Tongue (tissue), 2 donors: Measurements from ENCODE around the gene TMEM106C. TPM values are rescaled to one million over a fixed set of nuclear protein-coding genes. Genes with fewer than 3 reads are reported as not detected.
A peak's percentile ranks its signal among the peaks of the same experiment; 100 is the strongest.

Source experiments
- DNase-seq: peaks from one replicate; pipeline ENCODE4 v3.0.0-alpha.2; 2015
- total RNA-seq: library from RNA; depleted of rRNA; stranded (reverse); fragments of >200 nt; gene quantifications from one replicate; pipeline ENCODE4 v1.2.3, GENCODE V29; 2014

Gene TMEM106C
- total RNA-seq, 1 donor from 2014 or later: 54.4 TPM

DNA sequence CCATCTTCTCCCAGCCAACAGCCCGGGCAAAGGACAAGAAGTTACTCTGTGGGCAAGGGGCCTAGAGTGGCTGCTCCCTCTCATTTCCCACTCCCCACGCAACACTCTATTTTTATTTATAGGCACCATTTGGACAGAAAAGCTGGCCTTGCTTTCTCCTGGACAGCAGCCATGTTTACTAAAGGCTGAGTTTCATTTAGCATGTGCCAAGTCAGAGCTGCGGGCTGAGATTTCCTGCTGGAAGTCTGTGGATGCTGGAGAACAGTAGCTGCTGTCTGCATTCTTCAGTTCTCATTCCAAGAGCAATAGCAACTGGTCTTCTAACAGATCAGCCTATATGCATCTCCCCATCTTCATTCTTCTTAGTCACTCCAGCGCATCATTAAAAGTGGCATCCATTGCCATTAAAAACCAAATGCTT is 32.6 kb downstream of the TMEM106C start:
- DNase-seq: peak; percentile 79

GRCh38 chr12:47997321-47997720 is 33.9 kb downstream of the TMEM106C start:
- no peak for DNase-seq

GRCh38 chr12:47999816-48000215 is 36.4 kb downstream of the TMEM106C start:
- no peak for DNase-seq

DNA sequence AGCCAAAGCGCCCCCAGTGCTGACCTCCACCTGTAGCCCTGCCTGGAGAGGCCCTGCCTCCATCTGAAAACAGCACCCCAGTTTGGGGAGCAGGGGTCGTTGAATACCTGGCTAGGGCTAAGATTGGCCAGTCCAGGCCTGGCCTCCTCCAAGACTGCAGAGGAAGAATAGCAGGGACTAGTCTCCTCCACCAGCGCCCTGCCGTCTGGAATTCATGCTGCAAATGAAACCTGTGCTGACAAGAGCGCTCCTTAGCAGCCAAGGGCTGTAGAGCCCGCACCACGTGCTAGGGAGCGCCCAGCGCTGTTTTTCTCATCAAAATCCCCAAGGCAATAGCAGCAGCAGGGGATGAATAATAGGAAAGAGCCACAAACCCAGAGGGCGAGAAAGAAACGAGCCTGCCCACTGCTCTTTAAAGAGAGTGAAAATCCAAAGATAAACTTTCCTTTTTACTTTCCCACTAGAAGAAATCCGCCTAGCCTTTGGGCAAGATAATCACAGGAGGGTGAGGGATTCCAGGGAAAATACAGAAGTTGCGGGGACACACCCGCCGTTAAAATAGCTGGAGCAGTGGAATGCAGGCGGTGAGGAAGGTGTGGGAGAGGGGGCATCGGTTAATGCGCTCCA is 37.6 kb downstream of the TMEM106C start:
- DNase-seq: peak; percentile 68

GRCh38 chr12:48001505-48002413 is 38.4 kb downstream of the TMEM106C start:
- peak; percentile 79 for DNase-seq

GRCh38 chr12:48002414-48002730 is 39.0 kb downstream of the TMEM106C start:
- no peak for DNase-seq

GRCh38 chr12:48002773-48003218 is 39.4 kb downstream of the TMEM106C start:
- DNase-seq: peak; percentile 76

DNA sequence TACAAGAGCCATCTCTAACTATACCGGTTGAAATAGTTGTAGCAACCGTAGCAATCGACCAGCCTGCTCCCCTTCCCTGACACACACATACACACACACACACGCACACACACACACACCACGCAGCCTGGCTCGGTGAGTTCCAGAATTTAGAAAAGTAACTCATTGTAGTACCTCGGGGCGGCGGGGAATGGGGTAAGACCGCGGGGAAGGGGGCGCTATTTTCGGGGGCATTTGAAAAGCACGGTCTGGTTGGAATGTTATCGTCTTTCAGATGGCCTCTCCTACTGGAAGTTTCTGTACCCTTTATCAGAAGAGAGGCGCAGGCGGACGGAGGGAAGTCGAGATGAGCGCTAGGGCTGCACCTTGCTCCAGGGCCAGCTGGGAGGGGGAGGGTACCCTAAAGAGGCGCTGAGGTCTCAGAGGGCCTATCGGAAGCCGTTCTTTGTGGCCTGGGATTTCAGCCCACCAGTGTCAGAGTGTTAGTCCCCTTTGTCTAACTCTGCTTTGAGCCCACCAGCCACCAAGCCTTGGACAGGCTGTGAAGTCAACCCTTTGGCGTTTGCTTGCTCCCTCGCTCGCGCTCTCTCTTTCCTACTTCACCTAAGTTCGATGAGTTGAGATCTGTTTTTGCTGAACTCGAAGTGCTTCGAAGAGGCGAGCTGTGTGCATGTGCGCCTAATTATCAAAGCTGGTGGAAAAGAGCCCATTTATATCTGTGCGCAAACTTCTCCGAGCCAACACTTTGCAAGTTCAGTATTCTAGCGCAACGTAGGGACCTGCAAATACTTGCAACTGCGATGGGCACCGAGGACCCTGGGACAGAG is 40.0 kb downstream of the TMEM106C start:
- no peak for DNase-seq

- DNase-seq: peak; percentile 74
These were observed 40.9 kb downstream of the TMEM106C start, which contains the start of gene COL2A1 for GRCh38 chr12:48004053-48004941. TSS of gene COL2A1 (minus strand) at chr12:48004476. CDS start at chr12:48004321, 155 bp downstream.

DNA sequence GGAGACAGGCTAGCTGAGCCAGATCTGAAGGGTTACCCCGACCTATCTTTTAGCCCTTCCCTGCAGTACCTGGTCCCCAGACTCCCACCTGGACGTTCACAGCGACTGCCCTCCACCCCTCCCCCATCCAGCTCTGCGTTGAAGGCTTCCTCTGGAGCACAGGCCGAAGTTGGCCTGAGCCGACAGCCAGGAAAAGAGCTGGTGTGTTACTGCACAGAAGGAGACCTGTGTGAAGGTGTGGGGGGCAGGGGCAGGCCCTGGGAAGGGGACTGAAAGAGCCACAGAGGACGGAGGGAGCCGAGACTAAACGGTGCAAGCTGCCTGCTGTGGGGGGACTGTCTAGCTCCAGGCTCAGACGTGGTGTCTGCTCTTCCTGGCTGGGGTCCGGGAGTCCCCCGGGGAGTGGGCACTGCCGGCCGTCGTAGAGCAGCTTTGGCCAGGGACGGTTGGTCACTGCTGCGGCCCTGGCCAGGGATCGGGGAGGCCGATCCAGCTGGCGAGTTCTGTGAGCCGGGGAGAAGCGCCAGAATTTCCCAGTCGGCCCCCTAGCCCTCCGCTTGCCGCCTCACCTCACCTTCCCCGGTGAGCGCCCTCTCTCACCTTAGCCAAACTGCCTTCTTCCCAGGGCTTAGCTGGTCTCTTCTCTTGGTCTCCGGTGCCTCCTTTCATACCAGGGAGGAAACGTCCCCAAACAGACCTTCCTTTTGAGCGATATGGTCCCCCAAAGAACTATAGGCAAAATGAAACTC is 41.8 kb downstream of the TMEM106C start:
- DNase-seq: no peak

DNA sequence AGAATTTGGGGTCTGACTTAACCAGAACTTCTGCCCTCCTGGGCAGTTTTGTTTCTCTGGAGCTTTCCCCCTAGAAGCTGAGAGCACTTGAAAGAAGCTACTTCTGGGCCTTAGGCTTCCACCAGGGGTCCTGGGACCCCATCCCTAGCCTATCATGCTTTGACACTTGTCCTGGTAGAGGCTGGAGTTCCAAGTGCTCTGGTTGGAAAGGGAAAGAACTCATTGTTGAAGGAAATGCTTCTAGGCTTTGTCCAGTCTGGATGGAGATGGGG is 42.3 kb downstream of the TMEM106C start:
- DNase-seq: no peak

- no peak for DNase-seq
These were observed 43.8 kb downstream of the TMEM106C start for GRCh38 chr12:48007206-48007605.

GRCh38 chr12:48008349-48008748 is 45.0 kb downstream of the TMEM106C start:
- DNase-seq: no peak

- no peak for DNase-seq
These were observed 45.6 kb downstream of the TMEM106C start for GRCh38 chr12:48008950-48009349.

GRCh38 chr12:48009471-48009870 is 46.1 kb downstream of the TMEM106C start:
- no peak for DNase-seq

- no peak for DNase-seq
These were observed 47.1 kb downstream of the TMEM106C start for GRCh38 chr12:48010366-48010970.

- DNase-seq: no peak
These were observed 48.7 kb downstream of the TMEM106C start for GRCh38 chr12:48012070-48012469.

DNA sequence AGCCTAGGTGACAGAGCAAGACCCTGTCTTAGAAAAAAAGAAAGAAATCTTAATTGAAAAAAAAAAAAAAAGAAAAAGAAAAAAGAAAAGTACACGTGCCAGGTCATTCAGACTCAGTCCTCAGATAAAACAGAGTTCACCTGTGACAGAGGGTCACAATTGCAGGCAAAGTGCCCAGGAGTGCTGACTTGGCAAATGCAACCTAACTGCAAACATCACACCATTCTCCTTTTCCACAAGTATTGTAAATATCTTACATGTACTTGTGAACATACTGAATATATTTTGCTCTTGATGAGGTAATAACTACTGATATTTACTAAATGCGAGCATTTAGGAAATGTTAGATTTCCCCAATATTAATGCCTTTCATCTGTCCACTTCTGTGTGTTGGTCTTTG is 49.9 kb downstream of the TMEM106C start:
- no peak for DNase-seq

DNA sequence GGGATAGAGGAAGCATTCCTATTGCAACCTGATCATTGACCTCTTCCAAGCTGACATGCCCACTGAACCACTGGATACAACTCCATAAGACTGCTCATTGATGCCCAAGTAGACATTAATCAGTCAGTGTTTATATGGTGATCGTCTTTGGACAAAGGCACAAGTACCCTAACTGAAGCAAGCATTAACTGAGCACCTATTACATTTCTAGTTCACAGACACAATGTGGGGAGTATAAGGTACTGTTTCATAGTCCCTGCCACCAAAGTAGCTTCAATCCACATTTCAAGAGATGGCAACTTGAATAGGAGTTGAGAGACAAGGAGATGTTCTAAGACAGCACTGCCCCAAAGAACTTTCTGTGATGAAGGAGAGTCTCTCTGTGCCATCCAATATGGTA is 51.7 kb downstream of the TMEM106C start:
- no peak for DNase-seq

DNA sequence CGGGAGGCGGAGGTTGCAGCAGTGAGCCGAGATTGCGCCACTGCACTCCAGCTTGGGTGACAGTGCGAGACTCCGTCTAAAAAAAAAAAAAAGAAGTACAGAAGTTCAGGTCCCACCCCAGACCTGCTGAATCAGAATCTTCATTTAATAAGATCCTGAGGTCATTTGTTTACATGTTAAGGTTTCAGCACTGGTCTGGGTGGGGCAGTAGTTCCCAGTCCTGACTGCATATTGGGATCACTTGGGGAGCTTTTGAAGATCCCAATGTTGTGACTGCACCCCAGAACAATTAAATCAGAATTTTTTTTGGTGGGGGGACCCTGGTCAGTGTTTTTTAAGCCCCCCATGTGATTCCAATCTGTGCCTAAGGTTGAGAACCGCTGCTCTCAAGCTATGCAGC is 52.6 kb downstream of the TMEM106C start:
- no peak for DNase-seq
